ENCODE data around the gene UBA52.
"Not testable (repeated sequence)": the region's sequence is repeated elsewhere in the genome, so short reads cannot be mapped to it uniquely, and the experiment has no call there.

The UBA52 gene

GRCh38 chr19:18593367-18594095, 21.9 kb downstream of the UBA52 start:
- DNase-seq (ENCODE audit: low read depth in 3 of 3) = no peak

- DNase-seq (ENCODE audit: low read depth in 3 of 3) = peak; percentile 53 to 70 (median 69)
These were observed 22.6 kb downstream of the UBA52 start for GRCh38 chr19:18594096-18594823.

DNA sequence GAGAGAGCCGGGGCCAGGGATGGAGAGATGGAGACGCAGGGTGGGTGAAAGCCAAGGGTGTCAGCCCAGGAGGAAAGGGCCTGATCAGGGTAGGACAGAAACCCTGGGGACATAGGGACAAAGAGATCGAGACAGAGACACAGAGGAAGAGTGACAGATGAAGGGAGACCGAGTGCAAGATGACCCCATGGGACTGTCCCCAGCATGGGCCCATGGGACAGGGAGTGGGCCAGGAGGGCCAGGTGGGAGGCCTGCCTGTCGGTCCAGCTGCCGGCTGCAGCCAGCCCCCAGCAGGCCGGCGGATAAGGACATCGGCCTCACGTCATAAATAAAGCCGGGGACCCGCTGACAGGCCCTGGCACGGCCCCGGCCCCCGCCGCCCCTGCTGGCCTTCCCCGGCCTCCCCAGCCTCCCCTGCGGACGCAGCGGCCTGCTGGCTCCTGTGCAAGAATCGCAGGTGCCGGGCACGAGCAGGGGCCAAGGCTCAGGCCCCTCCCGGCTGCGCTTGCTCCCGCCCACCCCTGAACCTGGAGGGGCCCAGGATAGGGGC, 23.2 kb downstream of the UBA52 start:
- DNase-seq (ENCODE audit: low read depth in 3 of 3) = no peak

GRCh38 chr19:18595475-18595874, 23.8 kb downstream of the UBA52 start:
- no peak for DNase-seq (ENCODE audit: low read depth in 3 of 3)

DNA sequence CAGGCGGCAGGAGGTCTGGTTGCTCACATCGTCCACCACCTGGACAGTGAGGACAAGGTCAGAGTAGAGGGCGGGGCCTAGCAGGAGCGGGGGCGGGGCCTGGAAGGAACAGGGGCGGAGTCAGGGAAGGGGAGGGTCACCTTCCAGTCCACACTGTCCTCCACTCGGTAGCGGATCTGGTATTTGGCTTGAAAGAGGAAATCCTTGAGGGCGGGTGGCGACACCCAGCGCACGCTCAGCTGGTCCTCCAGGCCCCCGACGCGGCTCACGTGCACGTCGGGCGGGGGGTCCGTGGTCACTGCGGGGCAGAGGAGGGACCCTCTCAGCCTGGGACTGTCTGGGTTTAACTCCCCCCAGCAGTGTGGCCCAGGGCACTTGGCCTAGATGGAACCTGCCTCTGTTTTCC, 25.1 kb downstream of the UBA52 start:
- DNase-seq (ENCODE audit: low read depth in 3 of 3) = no peak

DNA sequence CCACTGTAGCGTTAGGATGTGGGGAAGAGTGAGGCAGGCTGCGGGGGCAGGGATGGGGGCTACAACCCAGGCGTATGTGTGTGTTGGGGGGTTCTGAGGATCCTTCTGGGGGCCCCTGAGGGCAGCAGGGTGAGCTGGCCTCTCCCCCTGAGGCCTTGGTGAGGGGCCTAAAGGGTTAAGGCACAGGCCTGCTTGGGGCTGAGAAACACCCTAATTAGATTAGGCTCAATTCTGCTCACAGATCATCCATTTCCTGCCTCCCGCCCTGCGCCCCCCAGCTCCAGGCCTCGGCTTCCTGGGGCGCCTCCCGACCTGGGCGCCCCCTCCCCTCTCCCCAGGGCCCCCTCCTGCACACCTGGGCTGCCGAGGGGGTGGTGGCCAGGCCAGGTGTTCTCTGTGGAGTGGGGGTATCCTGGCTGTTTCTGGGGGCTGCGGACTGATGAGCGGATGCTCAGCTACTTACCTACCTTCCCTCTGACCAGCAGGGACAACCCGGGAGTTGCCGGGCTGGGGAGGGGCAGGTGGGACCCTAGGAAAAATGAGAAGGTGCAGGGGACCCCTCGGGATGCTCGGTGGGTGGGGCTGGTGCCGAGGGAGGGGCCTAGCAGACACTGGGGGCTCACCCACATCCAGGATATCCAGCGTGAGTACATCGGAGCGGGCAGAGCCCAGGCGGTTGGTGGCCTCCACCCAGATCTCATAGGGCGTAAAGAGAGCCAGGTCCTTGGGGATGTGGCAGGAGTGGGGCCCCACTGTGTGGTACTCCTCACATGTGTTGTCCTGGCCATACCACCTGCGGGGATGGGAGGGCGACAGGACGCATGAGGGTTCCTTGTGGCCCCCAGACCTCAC, 26.4 kb downstream of the UBA52 start:
- no peak for DNase-seq (ENCODE audit: low read depth in 3 of 3)

GRCh38 chr19:18599485-18599884, 27.8 kb downstream of the UBA52 start:
- DNase-seq (ENCODE audit: low read depth in 3 of 3) = no peak

GRCh38 chr19:18600692-18601397, 29.2 kb downstream of the UBA52 start:
- DNase-seq (ENCODE audit: low read depth in 3 of 3) = not testable (repeated sequence)

DNA sequence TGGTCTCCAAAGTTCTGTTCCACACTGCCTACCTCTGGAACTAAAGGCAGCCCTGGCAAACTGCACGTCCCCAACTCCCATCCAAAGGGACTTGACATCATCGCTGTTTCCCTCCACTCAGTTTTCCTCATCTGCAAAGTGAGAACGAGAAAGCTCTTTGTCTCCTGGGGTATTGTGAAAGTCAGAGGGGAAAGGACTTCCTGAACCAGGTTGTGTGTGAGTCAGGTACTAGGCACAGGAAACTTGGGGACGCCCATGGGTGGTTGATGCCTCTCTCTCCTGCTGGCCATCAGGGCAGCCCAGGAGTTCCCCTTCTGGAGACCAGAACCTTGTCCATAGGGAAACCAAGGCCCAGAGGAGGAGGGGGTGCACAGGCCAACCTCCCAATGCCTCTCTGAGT, 30.2 kb downstream of the UBA52 start:
- DNase-seq (ENCODE audit: low read depth in 3 of 3) = no peak

DNA sequence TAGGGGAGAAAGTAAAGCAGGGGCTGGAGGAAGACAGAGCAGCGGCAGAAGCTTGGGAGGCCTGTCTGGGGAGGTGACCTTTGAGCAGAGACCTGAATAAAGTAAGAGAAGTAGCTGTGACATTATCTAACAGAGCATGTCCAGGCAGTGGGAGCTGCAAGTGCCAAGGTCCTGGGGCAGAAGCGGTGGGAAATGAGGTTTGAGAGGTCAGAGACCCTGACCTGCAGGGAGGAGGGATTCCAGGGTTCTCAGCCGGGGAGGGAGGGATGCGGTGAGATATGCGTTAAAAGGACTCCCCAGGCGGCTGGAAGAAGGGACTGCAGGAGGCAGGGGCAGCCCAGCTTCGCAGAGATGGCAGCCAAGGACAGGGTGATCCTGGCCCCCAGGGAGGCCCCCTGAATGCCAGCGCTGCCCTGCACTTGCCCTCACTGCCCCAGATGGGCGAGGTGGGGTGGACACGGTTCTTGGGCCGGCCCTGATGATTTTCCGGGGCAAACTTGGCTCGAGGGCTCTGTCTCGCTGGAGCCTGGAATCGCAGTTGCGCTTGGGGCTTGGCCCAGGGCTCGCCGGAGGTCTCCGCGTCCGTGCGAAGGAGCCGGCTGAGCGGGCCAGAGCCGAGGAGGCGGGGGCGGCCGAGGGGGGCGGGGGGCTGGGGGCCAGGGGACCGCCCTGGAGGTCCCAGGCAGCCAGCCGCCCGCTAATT, 31.7 kb downstream of the UBA52 start:
- no peak for DNase-seq (ENCODE audit: low read depth in 3 of 3)

GRCh38 chr19:18603958-18604819, 32.5 kb downstream of the UBA52 start:
- no peak for DNase-seq (ENCODE audit: low read depth in 3 of 3)

DNA sequence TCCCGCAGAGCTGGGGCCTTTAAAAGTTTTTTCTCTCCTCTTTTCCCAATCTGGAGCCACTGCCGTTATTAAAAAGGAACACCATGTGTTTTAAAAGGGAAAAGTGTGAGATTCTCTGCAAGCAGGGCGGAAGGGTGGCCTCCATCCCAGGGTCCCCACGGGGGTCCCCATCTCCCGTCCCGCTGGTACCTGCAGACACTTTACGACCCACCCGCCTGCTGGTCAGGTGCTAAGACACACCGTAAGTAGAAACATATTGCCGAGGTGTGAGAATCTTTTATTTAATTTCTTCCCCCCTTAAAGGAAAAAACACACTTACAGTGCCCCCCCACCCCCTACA, 33.1 kb downstream of the UBA52 start:
- DNase-seq (ENCODE audit: low read depth in 3 of 3) = no peak

DNA sequence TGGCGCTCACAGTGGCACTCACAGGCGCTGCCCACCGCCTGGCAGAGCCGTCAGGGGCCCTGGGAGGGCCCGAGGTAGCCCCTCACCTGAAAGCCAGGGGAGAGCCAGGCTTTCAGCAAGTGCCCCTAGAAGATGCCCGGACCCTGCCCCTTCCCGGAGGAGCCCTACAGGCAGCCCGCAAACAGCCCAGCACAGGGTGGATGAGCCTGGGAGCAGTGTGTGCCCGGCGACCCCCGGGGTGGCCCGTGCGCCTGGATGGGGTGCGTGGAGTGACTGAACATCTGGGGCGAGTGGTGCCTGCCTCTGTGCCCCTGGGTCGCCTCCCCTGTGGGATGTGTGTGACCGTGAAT, 33.5 kb downstream of the UBA52 start:
- no peak for DNase-seq (ENCODE audit: low read depth in 3 of 3)

DNA sequence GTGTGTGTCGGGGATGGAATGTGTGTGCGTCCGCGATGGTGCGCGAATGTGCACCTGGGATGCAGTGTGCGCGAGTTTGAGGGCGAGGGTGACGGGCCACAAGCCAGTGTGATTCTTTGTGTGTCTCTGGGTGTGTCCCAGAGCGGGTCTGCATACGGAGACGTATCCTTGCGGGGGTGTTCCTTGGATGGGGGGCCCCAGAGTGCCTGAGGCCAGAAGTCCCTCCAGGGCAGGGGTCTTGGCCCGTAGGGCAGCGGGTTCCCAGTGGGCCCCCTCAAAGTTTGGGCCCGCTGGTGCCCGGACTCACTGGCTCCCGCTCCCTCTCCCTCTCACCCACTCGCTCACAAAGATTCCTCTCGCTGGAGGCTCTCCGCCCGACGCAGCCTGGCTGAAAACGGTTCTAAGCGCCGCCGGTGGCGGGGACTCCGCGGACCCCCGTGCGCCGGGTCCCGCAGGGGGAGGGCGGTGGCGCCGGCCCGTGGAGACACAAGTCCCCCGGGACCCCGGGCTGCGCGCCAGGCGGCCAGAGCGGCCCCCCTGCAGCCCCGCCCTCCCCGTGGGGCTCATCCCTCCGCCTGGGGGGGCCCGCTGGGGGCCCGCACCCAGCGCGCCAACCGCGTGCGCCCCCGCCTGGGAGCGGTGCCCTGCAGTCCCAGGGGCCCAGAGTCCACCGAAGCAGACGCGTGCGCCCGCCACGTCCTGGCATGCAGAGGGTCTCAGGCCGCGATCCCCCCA, 34.1 kb downstream of the UBA52 start:
- no peak for DNase-seq (ENCODE audit: low read depth in 3 of 3)

DNA sequence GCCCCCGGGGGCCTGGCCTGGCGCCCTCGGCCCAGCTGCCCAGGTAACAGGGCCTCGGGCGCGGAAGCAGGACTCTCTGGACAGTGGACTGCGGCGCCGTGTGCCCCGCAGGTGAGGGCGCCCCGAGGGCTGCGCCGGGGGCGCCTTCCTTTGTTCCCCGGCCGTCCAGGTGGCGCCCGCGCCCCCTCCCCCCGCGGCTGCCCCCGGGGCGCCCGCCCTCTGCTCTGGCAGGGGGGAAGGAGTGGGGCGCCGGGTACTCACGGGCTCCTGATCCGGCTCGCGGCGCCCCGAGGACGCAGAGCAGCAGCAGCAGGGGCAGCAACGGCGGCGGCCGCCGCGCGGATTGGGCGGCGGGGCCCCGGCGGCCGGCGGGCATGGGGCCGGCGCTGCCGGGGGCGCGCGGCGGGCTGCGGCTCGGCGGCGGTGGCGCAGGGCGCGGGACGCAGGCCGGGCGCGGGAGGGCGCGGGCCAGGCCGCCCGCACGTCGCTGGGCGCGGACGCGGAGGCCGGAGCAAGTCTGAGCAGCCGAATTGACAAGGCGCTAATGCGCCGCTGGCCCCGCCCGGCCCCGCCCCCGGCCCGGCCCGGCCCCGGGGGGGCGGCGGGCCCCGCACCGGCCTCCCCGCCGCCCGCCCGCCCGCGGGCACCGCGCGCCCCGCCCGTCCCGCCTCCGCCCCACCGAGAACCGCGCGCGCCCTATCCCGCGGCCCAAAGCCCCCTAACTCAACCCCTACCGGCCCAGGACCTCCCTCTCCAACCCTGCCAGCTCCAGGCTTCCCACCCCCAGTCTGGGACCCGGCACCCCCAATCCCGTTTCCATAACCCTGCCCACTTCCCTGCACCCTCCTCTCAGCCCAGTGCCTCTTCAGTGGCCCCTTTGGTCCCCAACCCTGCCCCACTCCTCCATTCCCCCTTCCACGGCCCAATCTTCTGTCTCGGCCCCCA, 34.9 kb downstream of the UBA52 start, which contains the start of gene CRLF1:
Gene CRLF1 (minus strand): TSS at position 519 of the 945 bp plus-strand sequence. CDS start 143 bp downstream, at position 376.
- DNase-seq (ENCODE audit: low read depth in 3 of 3) = no peak

GRCh38 chr19:18607226-18608101, 35.8 kb downstream of the UBA52 start:
- no peak for DNase-seq (ENCODE audit: low read depth in 3 of 3)

Measured in stimulated activated CD4-positive, alpha-beta T cell treated with anti-CD3 and anti-CD28 coated beads, TNF-alpha, amount 100 ng/mL, for 4 hours (primary cell).